Sigmoid colon (tissue), 4 donors: ENCODE results near the gene YEATS4.

Experiments used
- POLR2AphosphoS5 ChIP-seq, 4 donors: sonication (generic); formaldehyde crosslinking; IDR thresholded peaks; one replicate each; pipeline ENCODE4 v1.6.1; 2017; ENCODE audit warnings: antibody characterized with exemption in 4 of 4
- TF ChIP-seq, protein P1 (sequence below), 4 experiments: fragments of 450-650 bp in 3 of 4; fragments of 200-600 bp in 1 of 4; IDR thresholded peaks; one replicate each; pipeline ENCODE4 v1.5.1; 2016 to 2019; ENCODE audit warnings: antibody characterized with exemption in 4 of 4, mild to moderate bottlenecking in 3 of 4, moderate library complexity in 2 of 4

GRCh38 chr12:69328426-69328825 is 31.1 kb upstream of the YEATS4 start:
- no peak for TF ChIP-seq POLR2AphosphoS5 (IDR thresholded peaks at IDR 0.05)
- TF ChIP-seq, protein P1, sequence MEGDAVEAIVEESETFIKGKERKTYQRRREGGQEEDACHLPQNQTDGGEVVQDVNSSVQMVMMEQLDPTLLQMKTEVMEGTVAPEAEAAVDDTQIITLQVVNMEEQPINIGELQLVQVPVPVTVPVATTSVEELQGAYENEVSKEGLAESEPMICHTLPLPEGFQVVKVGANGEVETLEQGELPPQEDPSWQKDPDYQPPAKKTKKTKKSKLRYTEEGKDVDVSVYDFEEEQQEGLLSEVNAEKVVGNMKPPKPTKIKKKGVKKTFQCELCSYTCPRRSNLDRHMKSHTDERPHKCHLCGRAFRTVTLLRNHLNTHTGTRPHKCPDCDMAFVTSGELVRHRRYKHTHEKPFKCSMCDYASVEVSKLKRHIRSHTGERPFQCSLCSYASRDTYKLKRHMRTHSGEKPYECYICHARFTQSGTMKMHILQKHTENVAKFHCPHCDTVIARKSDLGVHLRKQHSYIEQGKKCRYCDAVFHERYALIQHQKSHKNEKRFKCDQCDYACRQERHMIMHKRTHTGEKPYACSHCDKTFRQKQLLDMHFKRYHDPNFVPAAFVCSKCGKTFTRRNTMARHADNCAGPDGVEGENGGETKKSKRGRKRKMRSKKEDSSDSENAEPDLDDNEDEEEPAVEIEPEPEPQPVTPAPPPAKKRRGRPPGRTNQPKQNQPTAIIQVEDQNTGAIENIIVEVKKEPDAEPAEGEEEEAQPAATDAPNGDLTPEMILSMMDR (IDR thresholded peaks at IDR 0.05), result no peak
